HepG2 (cell line): ENCODE measurements around the gene YTHDF1. TPM values are rescaled to one million over a fixed set of nuclear protein-coding genes. Genes with fewer than 3 reads are reported as not detected.
A peak's percentile ranks its signal among the peaks of the same experiment; 100 is the strongest.

Experiments used
- ARID2 ChIP-seq: sonication (generic); formaldehyde crosslinking; IDR thresholded peaks from 2 replicates; pipeline ENCODE4 v1.8.1; 2022; ENCODE audit warnings: mild to moderate bottlenecking, missing genetic modification reagents, borderline replicate concordance
- ARNT2 ChIP-seq: sonication (generic); formaldehyde crosslinking; IDR thresholded peaks from 2 replicates; pipeline ENCODE4 v1.8.0; 2022; ENCODE audit warnings: mild to moderate bottlenecking, low read depth, missing genetic modification reagents, moderate library complexity
- BCL6 ChIP-seq: IDR thresholded peaks from 2 replicates; pipeline ENCODE4 v1.6.1; 2016; ENCODE audit warnings: missing genetic modification reagents, missing compliant biosample characterization
- CC2D1A ChIP-seq: sonication (generic); formaldehyde crosslinking; IDR thresholded peaks from 2 replicates; pipeline ENCODE4 v1.8.1; 2023; ENCODE audit warnings: mild to moderate bottlenecking, missing genetic modification reagents
- ELF3 ChIP-seq: IDR thresholded peaks from 2 replicates; pipeline ENCODE4 v1.6.1; 2016; ENCODE audit warnings: missing genetic modification reagents, missing compliant biosample characterization
- ELF4 ChIP-seq: sonication (generic); formaldehyde crosslinking; IDR thresholded peaks from 2 replicates; pipeline ENCODE4 v1.5.0; 2020; ENCODE audit warnings: missing genetic modification reagents, mild to moderate bottlenecking, moderate library complexity, borderline replicate concordance
- IRF9 ChIP-seq: sonication (generic); formaldehyde crosslinking; IDR thresholded peaks from 2 replicates; pipeline ENCODE4 v1.8.0; 2022; ENCODE audit warnings: missing genetic modification reagents, mild to moderate bottlenecking, borderline replicate concordance
- KDM5B ChIP-seq: sonication (generic); formaldehyde crosslinking; IDR thresholded peaks from 2 replicates; pipeline ENCODE4 v1.4.0; 2020; ENCODE audit warnings: missing genetic modification reagents, mild to moderate bottlenecking, borderline replicate concordance
- KLF15 ChIP-seq: sonication (generic); formaldehyde crosslinking; IDR thresholded peaks from 2 replicates; pipeline ENCODE4 v1.8.1; 2023; ENCODE audit warnings: borderline replicate concordance, mild to moderate bottlenecking, inconsistent platforms, missing genetic modification reagents, mixed read lengths
- NCOA5 ChIP-seq: sonication (generic); formaldehyde crosslinking; IDR thresholded peaks from 2 replicates; pipeline ENCODE4 v1.4.0; 2020; ENCODE audit warnings: missing genetic modification reagents
- NR2F1 ChIP-seq, 2 experiments: fragments of 450-650 bp in 1 of 2; formaldehyde crosslinking in 1 of 2; IDR thresholded peaks; 2 replicates each; pipeline versions ENCODE4 v1.5.0 to v1.6.1; 2016 to 2020; ENCODE audit warnings: mild to moderate bottlenecking in 1 of 2, missing compliant biosample characterization in 1 of 2, missing genetic modification reagents in 1 of 2, moderate library complexity in 1 of 2
- PHB2 ChIP-seq: fragments of 450-650 bp; IDR thresholded peaks from 2 replicates; pipeline ENCODE4 v1.6.1; 2018; ENCODE audit not compliant: partially characterized antibody
- PTBP1 ChIP-seq: fragments of 200-400 bp; formaldehyde crosslinking; IDR thresholded peaks from 2 replicates; pipeline ENCODE4 v1.6.1; 2018; ENCODE audit warnings: low read length, low read depth; ENCODE audit not compliant: poor library complexity, severe bottlenecking
- SCMH1 ChIP-seq: sonication (generic); formaldehyde crosslinking; IDR thresholded peaks from 2 replicates; pipeline ENCODE4 v1.9.0; 2021; ENCODE audit warnings: missing genetic modification reagents, mild to moderate bottlenecking, borderline replicate concordance
- SIN3B ChIP-seq: fragments of 150-350 bp; IDR thresholded peaks from 2 replicates; pipeline ENCODE4 v1.6.1; 2014; ENCODE audit warnings: low read length
- UBTF ChIP-seq: sonication (generic); formaldehyde crosslinking; IDR thresholded peaks from 2 replicates; pipeline ENCODE4 v1.4.0; 2020; ENCODE audit warnings: mild to moderate bottlenecking, missing genetic modification reagents
- ZNF12 ChIP-seq: sonication (generic); formaldehyde crosslinking; IDR thresholded peaks from 2 replicates; pipeline ENCODE4 v1.5.0; 2020; ENCODE audit warnings: missing genetic modification reagents
- ZNF205 ChIP-seq: IDR thresholded peaks from 2 replicates; pipeline ENCODE4 v1.6.1; 2018; ENCODE audit warnings: missing biosample characterization, missing genetic modification reagents
- ZNF33B ChIP-seq: sonication (generic); formaldehyde crosslinking; IDR thresholded peaks from 2 replicates; pipeline ENCODE4 v1.5.1; 2020; ENCODE audit warnings: mild to moderate bottlenecking, missing genetic modification reagents
- ZNF484 ChIP-seq: sonication (generic); formaldehyde crosslinking; IDR thresholded peaks from 2 replicates; pipeline ENCODE4 v1.5.1; 2020; ENCODE audit warnings: mild to moderate bottlenecking, low read depth, missing genetic modification reagents, borderline replicate concordance
- ZNF530 ChIP-seq: sonication (generic); formaldehyde crosslinking; IDR thresholded peaks from 2 replicates; pipeline ENCODE4 v1.5.0; 2020; ENCODE audit warnings: low read depth, mild to moderate bottlenecking, missing genetic modification reagents
- ZNF577 ChIP-seq: sonication (generic); formaldehyde crosslinking; IDR thresholded peaks from 2 replicates; pipeline ENCODE4 v1.4.0; 2020; ENCODE audit warnings: mild to moderate bottlenecking, low read depth, missing genetic modification reagents, borderline replicate concordance
- ZNF605 ChIP-seq: sonication (generic); formaldehyde crosslinking; IDR thresholded peaks from 2 replicates; pipeline ENCODE4 v1.8.0; 2022; ENCODE audit warnings: mild to moderate bottlenecking, missing genetic modification reagents
- ZNF746 ChIP-seq: sonication (generic); formaldehyde crosslinking; IDR thresholded peaks from 2 replicates; pipeline ENCODE4 v1.8.0; 2022; ENCODE audit warnings: mild to moderate bottlenecking, missing genetic modification reagents
- ZNF761 ChIP-seq: sonication (generic); formaldehyde crosslinking; conservative IDR thresholded peaks from 2 replicates; pipeline ENCODE4 v1.4.0; 2020; ENCODE audit warnings: mild to moderate bottlenecking, missing genetic modification reagents
- ZNF770 ChIP-seq: sonication (generic); formaldehyde crosslinking; IDR thresholded peaks from 2 replicates; pipeline ENCODE4 v1.5.0; 2020; ENCODE audit warnings: mild to moderate bottlenecking, missing genetic modification reagents
- ZNF879 ChIP-seq: sonication (generic); formaldehyde crosslinking; IDR thresholded peaks from 2 replicates; pipeline ENCODE4 v1.8.1; 2023; ENCODE audit warnings: missing genetic modification reagents
- ZNF883 ChIP-seq: sonication (generic); formaldehyde crosslinking; IDR thresholded peaks from 2 replicates; pipeline ENCODE4 v1.5.1; 2020; ENCODE audit warnings: mild to moderate bottlenecking, missing genetic modification reagents; ENCODE audit errors: not compliant biosample characterization
- polyA plus RNA-seq, 8 experiments: library from polyadenylated mRNA; depleted of rRNA in 3 of 8; stranded (reverse) in 7 of 8; unstranded in 1 of 8; fragments of >200 nt; fragmentation: Illumina TruSeq in 4 of 8; extraction: Trizol in 4 of 8; gene quantifications; 2 replicates each; pipeline versions ENCODE4 v1.2.1 to v1.2.3, GENCODE V29; 2011 to 2016; ENCODE audit warnings: low read depth in 4 of 8, missing spikeins in 1 of 8, mixed read lengths in 1 of 8; ENCODE audit not compliant: insufficient read depth in 1 of 8
- total RNA-seq, 5 experiments: library from RNA; depleted of rRNA; stranded (reverse); fragments of >200 nt; fragmentation: Illumina TruSeq; extraction: Trizol; gene quantifications; 2 replicates each; pipeline ENCODE4 v1.2.3, GENCODE V29; 2016; ENCODE audit warnings: low read depth in 1 of 5

YTHDF1 gene
- total and polyA plus RNA-seq, 2 of the 13 experiments (the other 11 are each of a cell fraction or from before 2014, with no cell fraction given): 34.5 to 37.7 TPM

GRCh38 chr20:63241272-63241671, 25.3 kb upstream of the YTHDF1 start (continued):
- TF ChIP-seq BCL6 (0 out of 2 replicates have a peak, but pooled peaks have one; percentile 16), CC2D1A (no peak), ZNF577 (CRISPR knock-in tag) (no peak), ZNF605 (CRISPR knock-in tag) (no peak), ZNF484 (CRISPR knock-in tag) (no peak), ZNF879 (CRISPR knock-in tag) (no peak), ZNF33B (no peak), ZNF205 (CRISPR knock-in tag) (no peak), ELF4 (no peak), ARID2 (CRISPR knock-in tag) (no peak), NCOA5 (no peak), ELF3 (CRISPR knock-in tag) (no peak), ZNF883 (CRISPR knock-in tag) (no peak), KDM5B (peak; percentile 54; the same call in 1 of the 2 replicates), NR2F1 (CRISPR knock-in tag; IDR thresholded peaks at IDR 0.05) (peak in 1 of 2 experiments; percentile 65; a peak in 1 of 4 replicates), PTBP1 (no peak), SIN3B (no peak), ARNT2 (CRISPR knock-in tag) (no peak), KLF15 (CRISPR knock-in tag) (no peak), ZNF770 (CRISPR knock-in tag) (no peak), ZNF530 (CRISPR knock-in tag) (no peak), ZNF746 (CRISPR knock-in tag) (no peak), IRF9 (no peak), SCMH1 (CRISPR knock-in tag) (no peak), ZNF12 (CRISPR knock-in tag) (no peak), UBTF (CRISPR knock-in tag) (0 out of 2 replicates have a peak, but pooled peaks have one; percentile 32), PHB2 (no peak), ZNF761 (CRISPR knock-in tag) (no peak)
